Measurements from ENCODE around the gene CNOT8. TPM values are rescaled to one million over a fixed set of nuclear protein-coding genes. Genes with fewer than 3 reads are reported as not detected.

CNOT8 gene
- polyA plus RNA-seq, 1 of the 3 experiments (the other 2 are of a cell fraction): 45.3 TPM

DNA sequence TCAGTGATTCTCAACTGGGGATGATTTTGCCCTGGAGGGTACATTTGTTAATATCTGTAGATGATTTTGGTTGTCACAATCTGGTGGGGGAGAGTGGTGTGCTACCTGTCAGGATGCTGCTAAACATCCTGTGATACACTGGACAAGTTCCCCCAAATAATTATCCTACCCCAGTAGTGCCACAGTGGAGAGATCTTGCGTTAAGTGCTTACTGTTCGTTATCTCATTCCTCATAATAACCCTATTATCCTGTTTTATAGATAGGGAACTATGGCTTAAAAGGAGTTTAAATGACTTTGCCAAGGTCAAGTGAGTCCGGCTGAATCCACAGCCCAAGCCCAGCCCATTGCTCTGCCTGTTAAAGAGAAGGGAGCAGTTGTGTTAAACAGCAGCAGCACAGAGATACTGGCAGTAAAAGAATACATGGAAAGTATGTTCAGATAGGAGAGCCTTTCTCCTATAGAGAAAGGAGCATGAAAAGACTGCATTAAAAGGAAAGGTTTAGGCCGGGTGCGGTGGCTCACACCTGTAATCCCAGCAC is 15.4 kb downstream of the CNOT8 start (continued):
- TF ChIP-seq TAF1 (IDR thresholded peaks at IDR 0.05; ENCODE audit: borderline replicate concordance, low read depth, low read length): no peak

DNA sequence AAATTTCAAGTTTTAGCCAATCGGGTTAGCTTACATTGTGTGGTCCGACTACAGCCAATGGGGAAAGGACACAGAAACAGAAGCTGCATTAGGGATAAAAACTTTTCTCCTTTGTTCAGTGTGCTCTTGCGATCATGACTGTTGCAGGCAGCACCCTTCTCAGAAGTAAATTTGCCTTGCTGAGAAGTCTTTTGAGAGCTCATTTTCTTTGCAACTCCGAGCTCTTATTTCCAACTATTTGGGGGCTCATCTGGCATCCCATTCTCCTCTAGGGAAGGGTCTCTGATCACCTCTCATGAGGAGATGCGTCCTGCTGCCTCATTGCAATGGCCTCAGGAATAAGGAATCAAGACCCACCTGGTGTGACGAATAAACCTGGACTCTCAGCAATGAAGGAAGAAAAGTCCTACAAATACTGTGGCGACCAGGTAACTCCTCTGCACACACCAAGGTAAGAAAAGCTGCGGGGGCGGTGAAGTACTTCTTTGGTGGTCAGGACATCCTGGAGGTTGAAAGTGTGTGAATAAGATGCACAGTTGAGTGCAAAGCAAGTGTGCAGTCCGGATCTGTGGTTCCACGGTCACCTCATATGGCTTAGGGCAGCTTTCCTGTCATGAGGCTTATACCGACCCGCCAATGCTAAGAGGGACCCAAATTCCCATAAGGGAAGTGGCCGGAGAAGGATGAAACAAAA is 20.4 kb downstream of the CNOT8 start:
- no peaks in the 10 kb centered on the region for H3K27me3 ChIP-seq (ENCODE audit: insufficient read depth)
- H3K4me3 ChIP-seq (ENCODE audit: low read depth in 2 of 2, low read length in 1 of 2): no peak overlapping the region; a peak in 1 of 4 replicates
- peaks cover 0 to under 1% of the 10 kb centered on the region in 2 experiments; a peak in 1 of 4 replicates for H3K4me1 ChIP-seq (ENCODE audit: control insufficient read depth in 1 of 2, insufficient read depth in 2 of 2, low read depth in 1 of 2, low read length in 1 of 2)
- no peaks in the 10 kb centered on the region for H3K9me2 ChIP-seq
- peaks cover 18% of the 10 kb centered on the region for H3F3A ChIP-seq (replicated peaks; ENCODE audit: insufficient read depth)
- H2AFZ ChIP-seq (ENCODE audit: low read depth): no peak overlapping the region
- H4K20me1 ChIP-seq (ENCODE audit: insufficient read depth): no peaks in the 10 kb centered on the region
- TF ChIP-seq MEF2A (IDR thresholded peaks at IDR 0.05; ENCODE audit: borderline replicate concordance, low read depth) (no peak), YY1 (IDR thresholded peaks at IDR 0.05; ENCODE audit: low read depth) (no peak), USF2 (IDR thresholded peaks at IDR 0.05; ENCODE audit: borderline replicate concordance, low read depth, low read length) (no peak), MXI1 (IDR thresholded peaks at IDR 0.05; ENCODE audit: low read depth, low read length) (no peak), PBX3 (IDR thresholded peaks at IDR 0.05) (no peak), RCOR1 (IDR thresholded peaks at IDR 0.05; ENCODE audit: low read length) (no peak), REST (IDR thresholded peaks at IDR 0.05; ENCODE audit: low read depth, low read length) (no peak), RAD21 (IDR thresholded peaks at IDR 0.05; ENCODE audit: low read length) (no peak), JUND (IDR thresholded peaks at IDR 0.05) (no peak), GATA2 (CRISPR knock-in tag; IDR thresholded peaks at IDR 0.05) (no peak), CHD2 (IDR thresholded peaks at IDR 0.05; ENCODE audit: low read length, partially characterized antibody) (no peak), NRF1 (IDR thresholded peaks at IDR 0.05; ENCODE audit: low read depth, low read length) (no peak), TEAD4 (IDR thresholded peaks at IDR 0.05; ENCODE audit: borderline replicate concordance, insufficient read depth) (no peak)
- TF ChIP-seq, protein P1, sequence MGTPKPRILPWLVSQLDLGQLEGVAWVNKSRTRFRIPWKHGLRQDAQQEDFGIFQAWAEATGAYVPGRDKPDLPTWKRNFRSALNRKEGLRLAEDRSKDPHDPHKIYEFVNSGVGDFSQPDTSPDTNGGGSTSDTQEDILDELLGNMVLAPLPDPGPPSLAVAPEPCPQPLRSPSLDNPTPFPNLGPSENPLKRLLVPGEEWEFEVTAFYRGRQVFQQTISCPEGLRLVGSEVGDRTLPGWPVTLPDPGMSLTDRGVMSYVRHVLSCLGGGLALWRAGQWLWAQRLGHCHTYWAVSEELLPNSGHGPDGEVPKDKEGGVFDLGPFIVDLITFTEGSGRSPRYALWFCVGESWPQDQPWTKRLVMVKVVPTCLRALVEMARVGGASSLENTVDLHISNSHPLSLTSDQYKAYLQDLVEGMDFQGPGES (IDR thresholded peaks at IDR 0.05; ENCODE audit: low read depth, low read length): no peak
- TF ChIP-seq, protein P2, sequence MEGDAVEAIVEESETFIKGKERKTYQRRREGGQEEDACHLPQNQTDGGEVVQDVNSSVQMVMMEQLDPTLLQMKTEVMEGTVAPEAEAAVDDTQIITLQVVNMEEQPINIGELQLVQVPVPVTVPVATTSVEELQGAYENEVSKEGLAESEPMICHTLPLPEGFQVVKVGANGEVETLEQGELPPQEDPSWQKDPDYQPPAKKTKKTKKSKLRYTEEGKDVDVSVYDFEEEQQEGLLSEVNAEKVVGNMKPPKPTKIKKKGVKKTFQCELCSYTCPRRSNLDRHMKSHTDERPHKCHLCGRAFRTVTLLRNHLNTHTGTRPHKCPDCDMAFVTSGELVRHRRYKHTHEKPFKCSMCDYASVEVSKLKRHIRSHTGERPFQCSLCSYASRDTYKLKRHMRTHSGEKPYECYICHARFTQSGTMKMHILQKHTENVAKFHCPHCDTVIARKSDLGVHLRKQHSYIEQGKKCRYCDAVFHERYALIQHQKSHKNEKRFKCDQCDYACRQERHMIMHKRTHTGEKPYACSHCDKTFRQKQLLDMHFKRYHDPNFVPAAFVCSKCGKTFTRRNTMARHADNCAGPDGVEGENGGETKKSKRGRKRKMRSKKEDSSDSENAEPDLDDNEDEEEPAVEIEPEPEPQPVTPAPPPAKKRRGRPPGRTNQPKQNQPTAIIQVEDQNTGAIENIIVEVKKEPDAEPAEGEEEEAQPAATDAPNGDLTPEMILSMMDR (IDR thresholded peaks at IDR 0.05): no peak
- no peaks in the 10 kb centered on the region for H3K79me2 ChIP-seq (ENCODE audit: insufficient read depth)
- POLR2A ChIA-PET: no interaction called here
- CTCF ChIA-PET: no interaction called here
- H3K4me2 ChIP-seq: no peak overlapping the region
- H3K9ac ChIP-seq: no peak overlapping the region
- DNase-seq: no peak
- H3K36me3 ChIP-seq (replicated peaks in 1 of 2; ENCODE audit: control insufficient read depth in 1 of 2, insufficient read depth in 2 of 2, low read length in 1 of 2): peaks cover 25 to 41% of the 10 kb centered on the region in 2 experiments
- H3K9me3 ChIP-seq: 0 out of 2 replicates have a peak, but pooled peaks cover 4% of the 10 kb centered on the region
- 95% methylated on average over 14 of the region's 14 CpGs for WGBS (ENCODE audit: low lambda C conversion rate)
- no peak overlapping the region for H3K27ac ChIP-seq (ENCODE audit: low read depth in 2 of 2, low read length in 1 of 2)
